ENCODE results near the gene ZNFX1.

The ZNFX1 gene

GRCh38 chr20:49318430-49319207 lies 40.8 kb upstream of the ZNFX1 start:
- H2AFZ ChIP-seq (ENCODE audit: low read length) = no peak overlapping the region
- H3K36me3 ChIP-seq (replicated peaks; ENCODE audit: insufficient read depth, low read length) = no peaks in the 10 kb centered on the region
- no peaks in the 10 kb centered on the region for H4K20me1 ChIP-seq (ENCODE audit: insufficient read depth, low read length)
- no peak overlapping the region for H3K27ac ChIP-seq (ENCODE audit: low read length)
- peaks cover 24% of the 10 kb centered on the region for H3K27me3 ChIP-seq (replicated peaks; ENCODE audit: insufficient read depth, low read length)
- no peak overlapping the region for H3K9ac ChIP-seq (ENCODE audit: low read length)
- DNase-seq = no peak
- TF ChIP-seq EZH2phosphoT487 (IDR thresholded peaks at IDR 0.05; ENCODE audit: low read length) = no peak
- TF ChIP-seq, protein P1, sequence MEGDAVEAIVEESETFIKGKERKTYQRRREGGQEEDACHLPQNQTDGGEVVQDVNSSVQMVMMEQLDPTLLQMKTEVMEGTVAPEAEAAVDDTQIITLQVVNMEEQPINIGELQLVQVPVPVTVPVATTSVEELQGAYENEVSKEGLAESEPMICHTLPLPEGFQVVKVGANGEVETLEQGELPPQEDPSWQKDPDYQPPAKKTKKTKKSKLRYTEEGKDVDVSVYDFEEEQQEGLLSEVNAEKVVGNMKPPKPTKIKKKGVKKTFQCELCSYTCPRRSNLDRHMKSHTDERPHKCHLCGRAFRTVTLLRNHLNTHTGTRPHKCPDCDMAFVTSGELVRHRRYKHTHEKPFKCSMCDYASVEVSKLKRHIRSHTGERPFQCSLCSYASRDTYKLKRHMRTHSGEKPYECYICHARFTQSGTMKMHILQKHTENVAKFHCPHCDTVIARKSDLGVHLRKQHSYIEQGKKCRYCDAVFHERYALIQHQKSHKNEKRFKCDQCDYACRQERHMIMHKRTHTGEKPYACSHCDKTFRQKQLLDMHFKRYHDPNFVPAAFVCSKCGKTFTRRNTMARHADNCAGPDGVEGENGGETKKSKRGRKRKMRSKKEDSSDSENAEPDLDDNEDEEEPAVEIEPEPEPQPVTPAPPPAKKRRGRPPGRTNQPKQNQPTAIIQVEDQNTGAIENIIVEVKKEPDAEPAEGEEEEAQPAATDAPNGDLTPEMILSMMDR (IDR thresholded peaks at IDR 0.05; ENCODE audit: low read length) = no peak
- no peak for TF ChIP-seq EZH2 (optimal IDR thresholded peaks at IDR 0.05; ENCODE audit: low read depth, low read length)
- no peaks in the 10 kb centered on the region for H3K79me2 ChIP-seq (ENCODE audit: low read length)
- H3K9me3 ChIP-seq (replicated peaks; ENCODE audit: insufficient read depth, low read length) = no peaks in the 10 kb centered on the region
- H3K4me3 ChIP-seq (ENCODE audit: low read length) = peak overlapping the region; percentile 25; the same call in 1 of the 2 replicates
- H3K9me2 ChIP-seq (replicated peaks; ENCODE audit: insufficient read depth, low read length) = no peaks in the 10 kb centered on the region
- no peak overlapping the region for H3K4me2 ChIP-seq (ENCODE audit: low read depth, low read length)
- H3K4me1 ChIP-seq (ENCODE audit: low read length) = peaks cover 4% of the 10 kb centered on the region; the same call in 1 of the 2 replicates
- no peaks in the 10 kb centered on the region for H3F3A ChIP-seq (ENCODE audit: insufficient read depth, low read length)

DNA sequence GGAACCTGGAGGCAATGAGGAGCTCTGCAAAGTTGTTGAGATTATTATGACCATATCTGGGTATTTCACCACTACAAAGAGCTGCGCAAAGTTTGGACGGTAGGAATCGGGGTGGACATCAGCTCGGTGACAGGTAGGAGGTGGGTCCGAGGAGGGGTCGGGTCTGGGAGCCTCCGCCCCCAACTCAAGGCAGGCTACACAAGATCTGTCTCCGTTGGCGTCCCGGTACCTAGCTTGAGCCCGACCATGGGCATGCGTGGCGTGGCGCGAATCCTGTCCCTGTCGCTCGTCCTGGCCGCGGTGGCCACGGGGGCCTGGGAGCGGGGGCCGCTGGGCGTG lies 40.2 kb upstream of the ZNFX1 start:
- Histone ChIP-seq H3K27me3 (replicated peaks; ENCODE audit: insufficient read depth, low read length) (peaks cover 24% of the 10 kb centered on the region), H3F3A (ENCODE audit: insufficient read depth, low read length) (no peaks in the 10 kb centered on the region), H3K9ac (ENCODE audit: low read length) (no peak overlapping the region), H3K4me3 (ENCODE audit: low read length) (no peak overlapping the region), H3K9me3 (replicated peaks; ENCODE audit: insufficient read depth, low read length) (no peaks in the 10 kb centered on the region), H3K4me1 (ENCODE audit: low read length) (peaks cover under 1% of the 10 kb centered on the region; the same call in 1 of the 2 replicates), H3K27ac (ENCODE audit: low read length) (no peak overlapping the region), H4K20me1 (ENCODE audit: insufficient read depth, low read length) (no peaks in the 10 kb centered on the region), H3K36me3 (replicated peaks; ENCODE audit: insufficient read depth, low read length) (no peaks in the 10 kb centered on the region), H3K4me2 (ENCODE audit: low read depth, low read length) (no peak overlapping the region), H3K79me2 (ENCODE audit: low read length) (no peaks in the 10 kb centered on the region), H3K9me2 (replicated peaks; ENCODE audit: insufficient read depth, low read length) (no peaks in the 10 kb centered on the region), H2AFZ (ENCODE audit: low read length) (no peak overlapping the region)
- DNase-seq = no peak
- TF ChIP-seq EZH2phosphoT487 (IDR thresholded peaks at IDR 0.05; ENCODE audit: low read length) (no peak), EZH2 (optimal IDR thresholded peaks at IDR 0.05; ENCODE audit: low read depth, low read length) (no peak)
- TF ChIP-seq, protein P1 (IDR thresholded peaks at IDR 0.05; ENCODE audit: low read length) = no peak

DNA sequence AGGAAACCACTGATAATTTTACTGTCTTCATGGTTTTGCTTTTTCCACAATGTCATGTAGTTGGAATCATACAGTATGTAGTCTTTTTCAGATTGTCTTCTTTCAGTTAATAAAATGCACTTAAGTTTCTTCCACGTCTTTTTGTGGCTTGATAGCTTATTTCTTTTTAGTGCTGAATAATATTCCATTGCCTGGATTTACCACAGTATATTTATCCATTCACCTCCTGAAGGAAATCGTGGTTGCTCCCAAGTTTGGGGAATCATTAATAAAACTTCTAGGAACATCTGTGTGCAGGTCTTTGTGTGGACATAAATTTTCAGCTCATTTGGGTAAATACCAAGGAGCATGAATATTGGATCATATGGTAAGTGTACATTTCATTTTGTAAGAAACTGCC lies 38.8 kb upstream of the ZNFX1 start:
- Histone ChIP-seq H3K9ac (ENCODE audit: low read length) (no peak overlapping the region), H3K79me2 (ENCODE audit: low read length) (no peaks in the 10 kb centered on the region), H3K27me3 (replicated peaks; ENCODE audit: insufficient read depth, low read length) (peaks cover 24% of the 10 kb centered on the region), H3K36me3 (replicated peaks; ENCODE audit: insufficient read depth, low read length) (no peaks in the 10 kb centered on the region), H3K4me3 (ENCODE audit: low read length) (no peak overlapping the region), H2AFZ (ENCODE audit: low read length) (no peak overlapping the region), H4K20me1 (ENCODE audit: insufficient read depth, low read length) (no peaks in the 10 kb centered on the region), H3K9me3 (replicated peaks; ENCODE audit: insufficient read depth, low read length) (no peaks in the 10 kb centered on the region), H3K4me2 (ENCODE audit: low read depth, low read length) (no peak overlapping the region), H3K9me2 (replicated peaks; ENCODE audit: insufficient read depth, low read length) (no peaks in the 10 kb centered on the region), H3K27ac (ENCODE audit: low read length) (no peak overlapping the region), H3K4me1 (ENCODE audit: low read length) (no peaks in the 10 kb centered on the region), H3F3A (ENCODE audit: insufficient read depth, low read length) (no peaks in the 10 kb centered on the region)
- DNase-seq = no peak
- TF ChIP-seq EZH2phosphoT487 (IDR thresholded peaks at IDR 0.05; ENCODE audit: low read length) = no peak
- TF ChIP-seq EZH2 (optimal IDR thresholded peaks at IDR 0.05; ENCODE audit: low read depth, low read length) = no peak
- TF ChIP-seq, protein P1 (IDR thresholded peaks at IDR 0.05; ENCODE audit: low read length) = no peak
